Osteoblast (primary cell): ENCODE results near the gene PDPR. TPM values are rescaled to one million over a fixed set of nuclear protein-coding genes. Genes with fewer than 3 reads are reported as not detected.
"Not testable (repeated sequence)": the region's sequence is repeated elsewhere in the genome, so short reads cannot be mapped to it uniquely, and the experiment has no call there.

Experiments
- DNase-seq: peaks from one replicate; pipeline ENCODE4 v3.0.0; 2011; ENCODE audit warnings: low spot score, mixed read lengths; ENCODE audit not compliant: insufficient read length; ENCODE audit errors: missing footprints
- H2AFZ ChIP-seq: 2 replicates; pipeline ENCODE4 v1.6.0; 2011; ENCODE audit warnings: mild to moderate bottlenecking, low read length
- H3K27ac ChIP-seq: 2 replicates; pipeline ENCODE4 v1.5.1; 2011; ENCODE audit warnings: mild to moderate bottlenecking, low read depth, low read length, moderate library complexity
- H3K27me3 ChIP-seq: 2 replicates; pipeline ENCODE4 v1.6.0; 2012; ENCODE audit warnings: mild to moderate bottlenecking, control low read depth, inconsistent platforms, low read length, moderate library complexity; ENCODE audit not compliant: insufficient read depth
- H3K36me3 ChIP-seq: 2 replicates; pipeline ENCODE4 v1.5.1; 2011; ENCODE audit warnings: mild to moderate bottlenecking, low read length, control low read depth, moderate library complexity; ENCODE audit not compliant: insufficient read depth
- H3K4me1 ChIP-seq: 2 replicates; pipeline ENCODE4 v1.5.1; 2011; ENCODE audit warnings: mild to moderate bottlenecking, low read length, control low read depth, moderate library complexity; ENCODE audit not compliant: insufficient read depth
- H3K4me2 ChIP-seq: 2 replicates; pipeline ENCODE4 v1.6.0; 2011; ENCODE audit warnings: mild to moderate bottlenecking, low read length; ENCODE audit not compliant: insufficient read depth
- H3K4me3 ChIP-seq: fragments of 200-600 bp; sonication (generic); 3 replicates; pipeline ENCODE4 v1.5.1; 2012; ENCODE audit warnings: mild to moderate bottlenecking, low read length, inconsistent platforms; ENCODE audit not compliant: insufficient read depth
- H3K79me2 ChIP-seq: 2 replicates; pipeline ENCODE4 v1.6.0; 2012; ENCODE audit warnings: mild to moderate bottlenecking, low read length, control low read depth, inconsistent platforms; ENCODE audit not compliant: insufficient read depth
- H3K9me3 ChIP-seq: 2 replicates; pipeline ENCODE4 v1.5.1; 2011; ENCODE audit warnings: low read depth, low read length, control low read depth
- H4K20me1 ChIP-seq: 2 replicates; pipeline ENCODE4 v1.6.0; 2012; ENCODE audit warnings: mild to moderate bottlenecking, low read length, control low read depth; ENCODE audit not compliant: insufficient read depth
- total RNA-seq: library from RNA; depleted of rRNA; stranded (reverse); fragments of >200 nt; gene quantifications from 2 replicates; pipeline ENCODE4 v1.2.3, GENCODE V29; 2012

Gene PDPR
- total RNA-seq, 1 donor: 23.2 TPM

- H3K79me2 ChIP-seq: peaks cover 34% of the 10 kb centered on the region
- H4K20me1 ChIP-seq, H3K4me3 ChIP-seq, H3K9me3 ChIP-seq, H3K27me3 ChIP-seq, H2AFZ ChIP-seq, H3K4me1 ChIP-seq, H3K4me2 ChIP-seq, DNase-seq, H3K27ac ChIP-seq: not testable (repeated sequence)
- peaks cover 10% of the 10 kb centered on the region for H3K36me3 ChIP-seq
These were observed 4.6 kb downstream of the PDPR start for GRCh38 chr16:70118776-70119175.

GRCh38 chr16:70120398-70120797 lies 6.3 kb downstream of the PDPR start:
- peaks cover 10% of the 10 kb centered on the region for H3K36me3 ChIP-seq
- DNase-seq: not testable (repeated sequence)

GRCh38 chr16:70123822-70124221 lies 9.7 kb downstream of the PDPR start:
- H4K20me1 ChIP-seq, H3K4me2 ChIP-seq: not testable (repeated sequence)

More at GRCh38 chr16:70120398-70120797, 6.3 kb downstream of the PDPR start:
- not testable (repeated sequence) for H3K4me1 ChIP-seq, H3K4me2 ChIP-seq, H3K9me3 ChIP-seq, H3K4me3 ChIP-seq, H3K27me3 ChIP-seq, H4K20me1 ChIP-seq, H3K27ac ChIP-seq, H2AFZ ChIP-seq
- peaks cover 24% of the 10 kb centered on the region for H3K79me2 ChIP-seq

GRCh38 chr16:70126226-70126625 lies 12.1 kb downstream of the PDPR start:
- H3K79me2 ChIP-seq, DNase-seq, H2AFZ ChIP-seq, H3K4me3 ChIP-seq, H3K27ac ChIP-seq, H4K20me1 ChIP-seq, H3K27me3 ChIP-seq, H3K4me2 ChIP-seq, H3K4me1 ChIP-seq, H3K9me3 ChIP-seq: not testable (repeated sequence)
- peaks cover 31% of the 10 kb centered on the region for H3K36me3 ChIP-seq

More at GRCh38 chr16:70123822-70124221, 9.7 kb downstream of the PDPR start:
- not testable (repeated sequence) for H3K27me3 ChIP-seq, H3K4me3 ChIP-seq, H2AFZ ChIP-seq, H3K9me3 ChIP-seq, DNase-seq, H3K79me2 ChIP-seq, H3K27ac ChIP-seq, H3K4me1 ChIP-seq
- peaks cover 15% of the 10 kb centered on the region for H3K36me3 ChIP-seq

GRCh38 chr16:70127706-70128105 lies 13.6 kb downstream of the PDPR start:
- not testable (repeated sequence) for H3K4me3 ChIP-seq, DNase-seq, H4K20me1 ChIP-seq, H3K4me2 ChIP-seq, H2AFZ ChIP-seq, H3K9me3 ChIP-seq, H3K27me3 ChIP-seq, H3K4me1 ChIP-seq, H3K27ac ChIP-seq, H3K79me2 ChIP-seq
- peaks cover 29% of the 10 kb centered on the region for H3K36me3 ChIP-seq

GRCh38 chr16:70128844-70129243 lies 14.7 kb downstream of the PDPR start:
- not testable (repeated sequence) for H3K4me3 ChIP-seq, H2AFZ ChIP-seq, H3K4me1 ChIP-seq, H3K9me3 ChIP-seq, H3K27me3 ChIP-seq, H3K79me2 ChIP-seq, H3K27ac ChIP-seq, DNase-seq, H3K4me2 ChIP-seq, H4K20me1 ChIP-seq
- peaks cover 31% of the 10 kb centered on the region for H3K36me3 ChIP-seq

GRCh38 chr16:70135796-70136195 lies 21.7 kb downstream of the PDPR start:
- not testable (repeated sequence) for H3K4me2 ChIP-seq, H4K20me1 ChIP-seq, H3K4me1 ChIP-seq, H3K27me3 ChIP-seq, DNase-seq, H3K9me3 ChIP-seq, H2AFZ ChIP-seq, H3K4me3 ChIP-seq, H3K79me2 ChIP-seq, H3K27ac ChIP-seq
- peaks cover 27% of the 10 kb centered on the region for H3K36me3 ChIP-seq

GRCh38 chr16:70136595-70136994 lies 22.5 kb downstream of the PDPR start:
- H3K27me3 ChIP-seq, H3K79me2 ChIP-seq, H3K4me1 ChIP-seq, H3K9me3 ChIP-seq, DNase-seq, H3K4me3 ChIP-seq, H3K27ac ChIP-seq, H4K20me1 ChIP-seq, H2AFZ ChIP-seq, H3K4me2 ChIP-seq: not testable (repeated sequence)
- H3K36me3 ChIP-seq: peaks cover 27% of the 10 kb centered on the region

GRCh38 chr16:70142739-70143138 lies 28.6 kb downstream of the PDPR start:
- not testable (repeated sequence) for H3K27ac ChIP-seq, H3K27me3 ChIP-seq, H2AFZ ChIP-seq, H3K79me2 ChIP-seq, H4K20me1 ChIP-seq, H3K4me2 ChIP-seq, H3K4me3 ChIP-seq, DNase-seq, H3K4me1 ChIP-seq, H3K9me3 ChIP-seq
- H3K36me3 ChIP-seq: peaks cover 12% of the 10 kb centered on the region
